Measurements from ENCODE around the gene SKA1.

SKA1 gene

DNA sequence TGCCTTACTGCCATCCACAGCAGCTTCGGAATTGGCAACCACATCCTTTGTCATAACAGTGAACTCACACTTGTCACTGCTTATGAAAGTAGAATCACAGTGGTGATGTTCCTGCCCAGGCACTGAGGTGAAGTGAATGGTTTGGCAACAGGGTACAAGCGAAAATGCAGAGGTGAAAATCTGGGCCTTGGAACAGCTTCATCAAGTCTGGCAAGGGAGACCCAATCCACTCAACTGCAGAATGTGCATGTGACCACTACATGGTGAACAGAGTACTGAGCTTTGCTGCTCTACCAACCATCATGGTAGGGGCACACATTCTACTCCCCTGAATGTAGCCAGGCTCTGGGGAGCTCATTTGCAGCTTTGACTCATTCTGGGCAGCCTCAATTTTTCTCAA is 15.0 kb upstream of the SKA1 start:
- no peak for TF ChIP-seq CTCF (IDR thresholded peaks at IDR 0.05)
- no peaks in the 10 kb centered on the region for H3K27me3 Mint-ChIP-seq (ENCODE audit: low read depth, poor library complexity)
- H3K9me3 Mint-ChIP-seq = no peaks in the 10 kb centered on the region
- H3K4me1 Mint-ChIP-seq = peaks cover 28% of the 10 kb centered on the region
- no peak overlapping the region for H3K27ac Mint-ChIP-seq
- H3K4me3 Mint-ChIP-seq = no peak overlapping the region
- H3K36me3 Mint-ChIP-seq (ENCODE audit: low read depth) = no peaks in the 10 kb centered on the region
- DNase-seq = no peak

- Mint-ChIP-seq H3K9me3 (peaks cover 2% of the 10 kb centered on the region), H3K4me3 (no peak overlapping the region), H3K36me3 (ENCODE audit: low read depth) (no peaks in the 10 kb centered on the region), H3K4me1 (peaks cover 24% of the 10 kb centered on the region), H3K27ac (no peak overlapping the region), H3K27me3 (ENCODE audit: low read depth, poor library complexity) (no peaks in the 10 kb centered on the region)
- DNase-seq = no peak
- no peak for TF ChIP-seq CTCF (IDR thresholded peaks at IDR 0.05)
Measured at GRCh38 chr18:50360611-50361010, 14.2 kb upstream of the SKA1 start.

GRCh38 chr18:50369672-50370071 is 5.2 kb upstream of the SKA1 start:
- H3K27me3 Mint-ChIP-seq (ENCODE audit: low read depth, poor library complexity) = peaks cover 6% of the 10 kb centered on the region
- DNase-seq = no peak
- no peak overlapping the region for H3K4me3 Mint-ChIP-seq
- H3K9me3 Mint-ChIP-seq = peaks cover 79% of the 10 kb centered on the region
- H3K36me3 Mint-ChIP-seq (ENCODE audit: low read depth) = peaks cover 45% of the 10 kb centered on the region
- peaks cover 16% of the 10 kb centered on the region for H3K4me1 Mint-ChIP-seq
- TF ChIP-seq CTCF (IDR thresholded peaks at IDR 0.05) = no peak
- no peak overlapping the region for H3K27ac Mint-ChIP-seq

DNA sequence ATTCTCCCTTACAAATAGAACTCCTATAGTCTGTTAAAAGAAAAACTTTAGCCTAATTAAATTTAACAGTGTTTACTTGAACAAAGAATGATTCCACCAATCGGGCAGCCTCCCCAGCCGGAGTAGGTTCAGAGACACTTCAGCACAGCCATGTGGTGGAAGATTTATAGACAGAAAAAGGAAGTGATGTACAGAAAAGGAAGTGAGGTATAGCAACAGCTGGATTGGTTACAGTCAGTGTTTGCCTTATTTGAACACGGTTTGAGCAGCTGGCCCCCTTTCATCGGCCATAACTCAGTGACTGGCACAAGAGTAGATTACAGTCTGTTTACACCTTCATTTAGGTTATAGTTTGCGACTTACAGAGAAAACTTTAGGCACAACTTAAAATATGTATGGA is 2.1 kb upstream of the SKA1 start:
- no peak overlapping the region for H3K27ac Mint-ChIP-seq
- TF ChIP-seq CTCF (IDR thresholded peaks at IDR 0.05) = no peak

GRCh38 chr18:50373561-50374219 is 1.2 kb upstream of the SKA1 start:
- Mint-ChIP-seq H3K36me3 (ENCODE audit: low read depth) (peaks cover 47% of the 10 kb centered on the region), H3K27ac (peak overlapping the region; percentile 99), H3K9me3 (peaks cover 46% of the 10 kb centered on the region), H3K4me3 (peak overlapping the region; percentile 94), H3K4me1 (peaks cover 39% of the 10 kb centered on the region), H3K27me3 (ENCODE audit: low read depth, poor library complexity) (peaks cover 2% of the 10 kb centered on the region)
- DNase-seq = no peak
- no peak for TF ChIP-seq CTCF (IDR thresholded peaks at IDR 0.05)

More for the DNA sequence above, 2.1 kb upstream of the SKA1 start:
- H3K9me3 Mint-ChIP-seq = peaks cover 56% of the 10 kb centered on the region
- H3K4me3 Mint-ChIP-seq = no peak overlapping the region
- peaks cover 50% of the 10 kb centered on the region for H3K36me3 Mint-ChIP-seq (ENCODE audit: low read depth)
- H3K4me1 Mint-ChIP-seq = peaks cover 39% of the 10 kb centered on the region
- no peak for DNase-seq
- H3K27me3 Mint-ChIP-seq (ENCODE audit: low read depth, poor library complexity) = peaks cover 2% of the 10 kb centered on the region

DNA sequence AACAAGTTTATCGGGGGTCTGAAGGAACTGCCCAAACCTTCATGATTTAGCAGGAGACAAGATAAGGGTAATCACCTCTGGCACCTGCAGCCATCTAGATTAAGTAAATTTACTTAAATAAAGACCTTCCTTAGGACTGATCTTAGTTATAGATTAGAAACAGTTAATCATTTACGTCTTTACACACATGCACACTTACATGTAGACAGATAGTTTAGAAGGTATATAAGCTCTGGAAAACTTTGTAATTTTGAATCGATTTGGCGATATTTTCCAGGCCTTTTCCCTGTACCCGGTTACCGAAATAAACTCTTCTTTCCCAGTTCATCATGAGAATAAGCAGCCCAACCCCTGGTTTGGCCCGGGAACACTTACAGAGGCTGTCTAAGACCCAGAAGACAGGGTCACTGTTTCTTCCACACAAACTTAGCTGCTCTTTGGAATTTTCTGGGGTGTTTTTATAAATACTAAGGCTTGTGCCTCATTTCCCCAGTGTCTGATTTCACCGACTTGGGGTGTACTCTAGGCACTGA is 560 bp upstream of the SKA1 start:
- no peak for DNase-seq
- Mint-ChIP-seq H3K27ac (peak overlapping the region; percentile 99), H3K4me1 (peaks cover 39% of the 10 kb centered on the region), H3K27me3 (ENCODE audit: low read depth, poor library complexity) (peaks cover 2% of the 10 kb centered on the region), H3K9me3 (peaks cover 41% of the 10 kb centered on the region), H3K4me3 (peak overlapping the region; percentile 94), H3K36me3 (ENCODE audit: low read depth) (peaks cover 41% of the 10 kb centered on the region)
- no peak for TF ChIP-seq CTCF (IDR thresholded peaks at IDR 0.05)

All from nephron progenitor cell (in vitro differentiated cells).